HepG2 (cell line): Measurements from ENCODE around the gene C1orf159. TPM values are rescaled to one million over a fixed set of nuclear protein-coding genes. Genes with fewer than 3 reads are reported as not detected.

Experiments
- KLF15 ChIP-seq: sonication (generic); formaldehyde crosslinking; IDR thresholded peaks from 2 replicates; pipeline ENCODE4 v1.8.1; 2023; ENCODE audit warnings: borderline replicate concordance, mild to moderate bottlenecking, inconsistent platforms, missing genetic modification reagents, mixed read lengths
- NONO ChIP-seq, 2 experiments: fragments of 450-650 bp in 1 of 2; sonication (generic) in 1 of 2; formaldehyde crosslinking in 1 of 2; IDR thresholded peaks in 1 of 2; conservative IDR thresholded peaks in 1 of 2; 2 replicates each; pipeline versions ENCODE4 v1.6.1 to v1.8.0; 2017 to 2022; ENCODE audit warnings: mild to moderate bottlenecking in 1 of 2, missing genetic modification reagents in 1 of 2, moderate library complexity in 1 of 2
- NR2F1 ChIP-seq, 2 experiments: fragments of 450-650 bp in 1 of 2; formaldehyde crosslinking in 1 of 2; IDR thresholded peaks; 2 replicates each; pipeline versions ENCODE4 v1.5.0 to v1.6.1; 2016 to 2020; ENCODE audit warnings: mild to moderate bottlenecking in 1 of 2, missing compliant biosample characterization in 1 of 2, missing genetic modification reagents in 1 of 2, moderate library complexity in 1 of 2
- SAFB2 ChIP-seq: sonication (generic); formaldehyde crosslinking; IDR thresholded peaks from 2 replicates; pipeline ENCODE4 v1.5.1; 2020; ENCODE audit warnings: missing genetic modification reagents, low read depth, mild to moderate bottlenecking, borderline replicate concordance
- ZNF230 ChIP-seq: sonication (generic); formaldehyde crosslinking; IDR thresholded peaks from 2 replicates; pipeline ENCODE4 v1.4.0; 2020; ENCODE audit warnings: mild to moderate bottlenecking, missing genetic modification reagents
- ZNF263 ChIP-seq: sonication (generic); formaldehyde crosslinking; IDR thresholded peaks from 2 replicates; pipeline ENCODE4 v1.4.0; 2020; ENCODE audit warnings: missing genetic modification reagents
- ZNF350 ChIP-seq: sonication (generic); formaldehyde crosslinking; IDR thresholded peaks from 2 replicates; pipeline ENCODE4 v1.4.0; 2020; ENCODE audit warnings: mild to moderate bottlenecking, low read depth, missing genetic modification reagents, borderline replicate concordance
- ZNF430 ChIP-seq: sonication (generic); formaldehyde crosslinking; IDR thresholded peaks from 2 replicates; pipeline ENCODE4 v1.9.0; 2021; ENCODE audit warnings: mild to moderate bottlenecking, missing genetic modification reagents
- ZNF713 ChIP-seq: sonication (generic); formaldehyde crosslinking; IDR thresholded peaks from 2 replicates; pipeline ENCODE4 v1.4.0; 2020; ENCODE audit warnings: mild to moderate bottlenecking, missing genetic modification reagents
- ZNF740 ChIP-seq: sonication (generic); formaldehyde crosslinking; IDR thresholded peaks from 2 replicates; pipeline ENCODE4 v1.4.0; 2020; ENCODE audit warnings: missing genetic modification reagents
- ZNF772 ChIP-seq: sonication (generic); formaldehyde crosslinking; IDR thresholded peaks from 2 replicates; pipeline ENCODE4 v1.5.0; 2020; ENCODE audit warnings: mild to moderate bottlenecking, missing genetic modification reagents
- ZUFSP ChIP-seq: sonication (generic); formaldehyde crosslinking; IDR thresholded peaks from 2 replicates; pipeline ENCODE4 v1.9.0; 2021; ENCODE audit warnings: missing genetic modification reagents, mild to moderate bottlenecking, borderline replicate concordance
- polyA plus RNA-seq, 8 experiments: library from polyadenylated mRNA; depleted of rRNA in 3 of 8; stranded (reverse) in 7 of 8; unstranded in 1 of 8; fragments of >200 nt; fragmentation: Illumina TruSeq in 4 of 8; extraction: Trizol in 4 of 8; gene quantifications; 2 replicates each; pipeline versions ENCODE4 v1.2.1 to v1.2.3, GENCODE V29; 2011 to 2016; ENCODE audit warnings: low read depth in 4 of 8, missing spikeins in 1 of 8, mixed read lengths in 1 of 8; ENCODE audit not compliant: insufficient read depth in 1 of 8
- total RNA-seq, 5 experiments: library from RNA; depleted of rRNA; stranded (reverse); fragments of >200 nt; fragmentation: Illumina TruSeq; extraction: Trizol; gene quantifications; 2 replicates each; pipeline ENCODE4 v1.2.3, GENCODE V29; 2016; ENCODE audit warnings: low read depth in 1 of 5
- TF ChIP-seq, protein P1 (sequence below): sonication (generic); formaldehyde crosslinking; IDR thresholded peaks from 2 replicates; pipeline ENCODE4 v1.4.0; 2020; ENCODE audit warnings: mild to moderate bottlenecking, missing genetic modification reagents
- TF ChIP-seq, protein P2 (sequence below): sonication (generic); formaldehyde crosslinking; IDR thresholded peaks from 2 replicates; pipeline ENCODE4 v1.4.0; 2020; ENCODE audit warnings: mild to moderate bottlenecking, low read depth, missing genetic modification reagents
- TF ChIP-seq, protein P3 (sequence below): sonication (generic); formaldehyde crosslinking; IDR thresholded peaks from 2 replicates; pipeline ENCODE4 v1.5.1; 2020; ENCODE audit warnings: missing genetic modification reagents, mild to moderate bottlenecking, borderline replicate concordance
- TF ChIP-seq, protein P4 (sequence below): sonication (generic); formaldehyde crosslinking; IDR thresholded peaks from 2 replicates; pipeline ENCODE4 v1.8.1; 2023; ENCODE audit warnings: mild to moderate bottlenecking, missing genetic modification reagents
- TF ChIP-seq, protein P5 (sequence below): sonication (generic); formaldehyde crosslinking; IDR thresholded peaks from 2 replicates; pipeline ENCODE4 v1.5.0; 2020; ENCODE audit warnings: missing genetic modification reagents

The C1orf159 gene
- total and polyA plus RNA-seq, 2 of the 13 experiments (the other 11 are each of a cell fraction or from before 2014, with no cell fraction given): 3.8 to 6.7 TPM

GRCh38 chr1:1164701-1165451 lies 49.0 kb upstream of the C1orf159 start (continued):
- TF ChIP-seq, protein P1, sequence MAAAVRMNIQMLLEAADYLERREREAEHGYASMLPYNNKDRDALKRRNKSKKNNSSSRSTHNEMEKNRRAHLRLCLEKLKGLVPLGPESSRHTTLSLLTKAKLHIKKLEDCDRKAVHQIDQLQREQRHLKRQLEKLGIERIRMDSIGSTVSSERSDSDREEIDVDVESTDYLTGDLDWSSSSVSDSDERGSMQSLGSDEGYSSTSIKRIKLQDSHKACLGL (CRISPR knock-in tag): no peak
- TF ChIP-seq SAFB2 (CRISPR knock-in tag): no peak
- TF ChIP-seq ZNF772 (CRISPR knock-in tag): no peak
- TF ChIP-seq ZNF740: no peak
- TF ChIP-seq, protein P2, sequence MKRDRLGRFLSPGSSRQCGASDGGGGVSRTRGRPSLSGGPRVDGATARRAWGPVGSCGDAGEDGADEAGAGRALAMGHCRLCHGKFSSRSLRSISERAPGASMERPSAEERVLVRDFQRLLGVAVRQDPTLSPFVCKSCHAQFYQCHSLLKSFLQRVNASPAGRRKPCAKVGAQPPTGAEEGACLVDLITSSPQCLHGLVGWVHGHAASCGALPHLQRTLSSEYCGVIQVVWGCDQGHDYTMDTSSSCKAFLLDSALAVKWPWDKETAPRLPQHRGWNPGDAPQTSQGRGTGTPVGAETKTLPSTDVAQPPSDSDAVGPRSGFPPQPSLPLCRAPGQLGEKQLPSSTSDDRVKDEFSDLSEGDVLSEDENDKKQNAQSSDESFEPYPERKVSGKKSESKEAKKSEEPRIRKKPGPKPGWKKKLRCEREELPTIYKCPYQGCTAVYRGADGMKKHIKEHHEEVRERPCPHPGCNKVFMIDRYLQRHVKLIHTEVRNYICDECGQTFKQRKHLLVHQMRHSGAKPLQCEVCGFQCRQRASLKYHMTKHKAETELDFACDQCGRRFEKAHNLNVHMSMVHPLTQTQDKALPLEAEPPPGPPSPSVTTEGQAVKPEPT (CRISPR knock-in tag): no peak
- TF ChIP-seq, protein P3, sequence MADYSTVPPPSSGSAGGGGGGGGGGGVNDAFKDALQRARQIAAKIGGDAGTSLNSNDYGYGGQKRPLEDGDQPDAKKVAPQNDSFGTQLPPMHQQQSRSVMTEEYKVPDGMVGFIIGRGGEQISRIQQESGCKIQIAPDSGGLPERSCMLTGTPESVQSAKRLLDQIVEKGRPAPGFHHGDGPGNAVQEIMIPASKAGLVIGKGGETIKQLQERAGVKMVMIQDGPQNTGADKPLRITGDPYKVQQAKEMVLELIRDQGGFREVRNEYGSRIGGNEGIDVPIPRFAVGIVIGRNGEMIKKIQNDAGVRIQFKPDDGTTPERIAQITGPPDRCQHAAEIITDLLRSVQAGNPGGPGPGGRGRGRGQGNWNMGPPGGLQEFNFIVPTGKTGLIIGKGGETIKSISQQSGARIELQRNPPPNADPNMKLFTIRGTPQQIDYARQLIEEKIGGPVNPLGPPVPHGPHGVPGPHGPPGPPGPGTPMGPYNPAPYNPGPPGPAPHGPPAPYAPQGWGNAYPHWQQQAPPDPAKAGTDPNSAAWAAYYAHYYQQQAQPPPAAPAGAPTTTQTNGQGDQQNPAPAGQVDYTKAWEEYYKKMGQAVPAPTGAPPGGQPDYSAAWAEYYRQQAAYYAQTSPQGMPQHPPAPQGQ (CRISPR knock-in tag): no peak
- TF ChIP-seq ZNF263 (CRISPR knock-in tag): no peak
- TF ChIP-seq, protein P4, sequence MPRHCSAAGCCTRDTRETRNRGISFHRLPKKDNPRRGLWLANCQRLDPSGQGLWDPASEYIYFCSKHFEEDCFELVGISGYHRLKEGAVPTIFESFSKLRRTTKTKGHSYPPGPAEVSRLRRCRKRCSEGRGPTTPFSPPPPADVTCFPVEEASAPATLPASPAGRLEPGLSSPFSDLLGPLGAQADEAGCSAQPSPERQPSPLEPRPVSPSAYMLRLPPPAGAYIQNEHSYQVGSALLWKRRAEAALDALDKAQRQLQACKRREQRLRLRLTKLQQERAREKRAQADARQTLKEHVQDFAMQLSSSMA: no peak
- TF ChIP-seq ZNF230 (CRISPR knock-in tag): no peak
- TF ChIP-seq ZNF713: no peak
- no peak for TF ChIP-seq ZUFSP
- TF ChIP-seq NONO (IDR thresholded peaks at IDR 0.05): no peak
- no peak for TF ChIP-seq NONO (CRISPR knock-in tag; conservative IDR thresholded peaks at IDR 0.05)
- peak; percentile 18 for TF ChIP-seq ZNF350 (CRISPR knock-in tag)
- TF ChIP-seq, protein P5, sequence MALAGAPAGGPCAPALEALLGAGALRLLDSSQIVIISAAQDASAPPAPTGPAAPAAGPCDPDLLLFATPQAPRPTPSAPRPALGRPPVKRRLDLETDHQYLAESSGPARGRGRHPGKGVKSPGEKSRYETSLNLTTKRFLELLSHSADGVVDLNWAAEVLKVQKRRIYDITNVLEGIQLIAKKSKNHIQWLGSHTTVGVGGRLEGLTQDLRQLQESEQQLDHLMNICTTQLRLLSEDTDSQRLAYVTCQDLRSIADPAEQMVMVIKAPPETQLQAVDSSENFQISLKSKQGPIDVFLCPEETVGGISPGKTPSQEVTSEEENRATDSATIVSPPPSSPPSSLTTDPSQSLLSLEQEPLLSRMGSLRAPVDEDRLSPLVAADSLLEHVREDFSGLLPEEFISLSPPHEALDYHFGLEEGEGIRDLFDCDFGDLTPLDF: no peak
- no peak; the same call in 1 of the 2 replicates for TF ChIP-seq KLF15
- TF ChIP-seq NR2F1 (CRISPR knock-in tag; IDR thresholded peaks at IDR 0.05): no peak
- TF ChIP-seq ZNF430 (CRISPR knock-in tag): peak; percentile 68; the same call in 1 of the 2 replicates
